ENCODE data around the gene C1orf167. TPM values are rescaled to one million over a fixed set of nuclear protein-coding genes. Genes with fewer than 3 reads are reported as not detected.

Gene C1orf167
- total RNA-seq, 1 experiment from 2014 or later, result not detected

DNA sequence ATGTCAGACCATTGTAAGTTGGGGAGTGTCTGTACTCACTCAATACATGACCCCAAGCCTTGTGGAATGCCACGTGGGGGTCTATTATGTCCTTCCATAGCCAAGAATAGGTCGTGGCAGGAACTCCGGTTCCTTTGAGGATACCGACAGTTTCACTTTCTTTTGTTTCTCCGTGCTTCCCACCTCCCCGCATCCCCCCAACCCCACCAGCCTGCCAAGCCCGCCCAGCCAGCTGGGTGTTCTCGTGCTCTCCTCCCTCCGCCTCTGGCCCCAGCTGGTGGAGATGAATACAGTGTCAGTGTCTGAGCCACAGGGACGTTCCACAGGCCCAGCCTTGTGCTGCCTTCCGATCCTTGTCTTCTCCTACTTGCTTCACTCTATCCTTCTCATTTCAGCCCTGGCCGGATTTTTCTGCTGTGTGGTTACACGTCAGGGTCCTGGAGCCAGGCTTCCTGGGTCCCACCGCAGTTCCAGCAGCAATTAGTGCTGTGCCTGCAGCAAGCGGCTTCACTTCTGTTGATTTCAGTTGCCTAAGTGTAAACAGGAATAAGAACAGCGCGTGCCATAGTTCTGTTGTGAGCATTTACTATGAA lies 30.2 kb upstream of the C1orf167 start:
- BruUV-seq (replicated peaks), result no TSS peak
- Mint-ChIP-seq H3K4me3 (ENCODE audit: unreplicated experiment) (no peak overlapping the region), H3K27me3 (ENCODE audit: insufficient read depth, unreplicated experiment) (no peaks in the 10 kb centered on the region), H3K27ac (ENCODE audit: low read depth, unreplicated experiment) (no peak overlapping the region), H3K9me3 (ENCODE audit: unreplicated experiment) (no peaks in the 10 kb centered on the region), H3K36me3 (ENCODE audit: insufficient read depth, unreplicated experiment) (no peaks in the 10 kb centered on the region), H3K4me1 (ENCODE audit: insufficient read depth, unreplicated experiment) (peaks cover 9% of the 10 kb centered on the region)
- DNase-seq (ENCODE audit: unreplicated experiment), result no peak
- ChIA-PET CTCF (no interaction called here), POLR2A (no interaction called here)
- intact Hi-C loops (cut with micrococcal nuclease), result no loop called here
- TF ChIP-seq, protein P1, sequence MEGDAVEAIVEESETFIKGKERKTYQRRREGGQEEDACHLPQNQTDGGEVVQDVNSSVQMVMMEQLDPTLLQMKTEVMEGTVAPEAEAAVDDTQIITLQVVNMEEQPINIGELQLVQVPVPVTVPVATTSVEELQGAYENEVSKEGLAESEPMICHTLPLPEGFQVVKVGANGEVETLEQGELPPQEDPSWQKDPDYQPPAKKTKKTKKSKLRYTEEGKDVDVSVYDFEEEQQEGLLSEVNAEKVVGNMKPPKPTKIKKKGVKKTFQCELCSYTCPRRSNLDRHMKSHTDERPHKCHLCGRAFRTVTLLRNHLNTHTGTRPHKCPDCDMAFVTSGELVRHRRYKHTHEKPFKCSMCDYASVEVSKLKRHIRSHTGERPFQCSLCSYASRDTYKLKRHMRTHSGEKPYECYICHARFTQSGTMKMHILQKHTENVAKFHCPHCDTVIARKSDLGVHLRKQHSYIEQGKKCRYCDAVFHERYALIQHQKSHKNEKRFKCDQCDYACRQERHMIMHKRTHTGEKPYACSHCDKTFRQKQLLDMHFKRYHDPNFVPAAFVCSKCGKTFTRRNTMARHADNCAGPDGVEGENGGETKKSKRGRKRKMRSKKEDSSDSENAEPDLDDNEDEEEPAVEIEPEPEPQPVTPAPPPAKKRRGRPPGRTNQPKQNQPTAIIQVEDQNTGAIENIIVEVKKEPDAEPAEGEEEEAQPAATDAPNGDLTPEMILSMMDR (IDR thresholded peaks at IDR 0.05; ENCODE audit: unreplicated experiment), result no peak

DNA sequence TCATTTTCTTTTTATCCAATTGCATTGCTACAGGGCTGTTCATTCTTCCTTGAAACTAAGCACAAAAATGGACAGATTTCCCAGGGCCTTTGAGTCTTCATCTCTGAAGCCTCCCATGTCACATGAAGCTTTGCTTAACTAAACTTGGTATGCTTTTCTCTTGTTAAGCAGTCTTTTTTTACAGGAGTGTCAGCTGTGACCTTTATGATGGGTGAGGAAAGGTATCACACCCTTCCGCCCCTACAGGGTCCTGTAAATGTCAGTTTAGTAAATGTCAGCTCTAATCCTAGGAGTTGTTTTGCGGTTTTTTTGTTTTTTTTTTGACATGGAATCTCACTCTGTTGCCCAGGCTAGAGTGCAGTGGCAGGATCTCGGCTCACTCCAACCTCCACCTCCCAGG lies 28.7 kb upstream of the C1orf167 start:
- intact Hi-C loops (cut with micrococcal nuclease), result no loop called here
- no TSS peak for BruUV-seq (replicated peaks)
- no peak overlapping the region for H3K27ac Mint-ChIP-seq (ENCODE audit: low read depth, unreplicated experiment)
- TF ChIP-seq, protein P1 (IDR thresholded peaks at IDR 0.05; ENCODE audit: unreplicated experiment), result no peak
- peaks cover 16% of the 10 kb centered on the region for H3K4me1 Mint-ChIP-seq (ENCODE audit: insufficient read depth, unreplicated experiment)
- no peaks in the 10 kb centered on the region for H3K36me3 Mint-ChIP-seq (ENCODE audit: insufficient read depth, unreplicated experiment)
- ChIA-PET CTCF (no interaction called here), POLR2A (no interaction called here)
- H3K9me3 Mint-ChIP-seq (ENCODE audit: unreplicated experiment), result no peaks in the 10 kb centered on the region
- no peak for DNase-seq (ENCODE audit: unreplicated experiment)
- no peaks in the 10 kb centered on the region for H3K27me3 Mint-ChIP-seq (ENCODE audit: insufficient read depth, unreplicated experiment)
- no peak overlapping the region for H3K4me3 Mint-ChIP-seq (ENCODE audit: unreplicated experiment)

DNA sequence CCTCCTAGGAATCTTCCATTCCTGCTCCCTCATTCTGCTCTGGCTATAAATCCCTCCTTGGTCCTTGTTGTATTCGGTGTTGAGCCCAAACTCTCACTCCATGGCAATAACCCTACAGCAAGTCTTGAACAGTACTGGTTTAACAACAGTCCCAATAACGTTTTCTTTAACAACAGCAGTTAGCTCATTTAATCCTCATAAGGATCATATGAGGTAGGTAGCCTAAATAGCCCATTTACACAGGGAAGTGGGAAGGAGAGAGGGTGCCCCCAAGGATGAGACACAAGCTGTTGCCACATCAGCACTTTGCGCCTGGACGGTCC lies 26.5 kb upstream of the C1orf167 start:
- no peak for DNase-seq (ENCODE audit: unreplicated experiment)
- POLR2A ChIA-PET, result interaction anchor here (0.6 to 4.5 kb wide), 11 partner anchors 16 to 636 kb away, joined by 3 to 63 read pairs (median 4); partner anchors contain the start of genes CLCN6, EXOSC10, MTHFR and MTOR
- Mint-ChIP-seq H3K9me3 (ENCODE audit: unreplicated experiment) (no peaks in the 10 kb centered on the region), H3K27me3 (ENCODE audit: insufficient read depth, unreplicated experiment) (no peaks in the 10 kb centered on the region), H3K36me3 (ENCODE audit: insufficient read depth, unreplicated experiment) (peaks cover 8% of the 10 kb centered on the region), H3K4me3 (ENCODE audit: unreplicated experiment) (peak overlapping the region; percentile 97), H3K27ac (ENCODE audit: low read depth, unreplicated experiment) (peak overlapping the region; percentile 98), H3K4me1 (ENCODE audit: insufficient read depth, unreplicated experiment) (peaks cover 8% of the 10 kb centered on the region)
- no TSS peak for BruUV-seq (replicated peaks)
- intact Hi-C loops (cut with micrococcal nuclease), result no loop called here
- TF ChIP-seq, protein P1 (IDR thresholded peaks at IDR 0.05; ENCODE audit: unreplicated experiment), result no peak
- CTCF ChIA-PET, result interaction anchor here (0.6 to 1.5 kb wide), 3 partner anchors 16 to 698 kb away, joined by 3 to 5 read pairs (median 5); no protein-coding TSS in a partner anchor

GRCh38 chr1:11735854-11736745 lies 25.9 kb upstream of the C1orf167 start, which contains the start of gene AGTRAP:
Gene AGTRAP, plus strand, starts transcription at chr1:11736136. Its CDS starts 73 bp downstream, at chr1:11736209.
- ChIA-PET POLR2A (interaction anchor here (0.6 to 4.5 kb wide), 30 partner anchors 10 to 912 kb away, joined by 3 to 63 read pairs (median 4); partner anchors contain the start of genes CLCN6, EXOSC10, FBXO6 and KIAA2013), CTCF (interaction anchor here (1.0 to 1.5 kb wide), 3 partner anchors 15 to 698 kb away, joined by 3 to 5 read pairs (median 5); no protein-coding TSS in a partner anchor)
- H3K27ac Mint-ChIP-seq (ENCODE audit: low read depth, unreplicated experiment), result peak within 1 kb of the TSS; percentile 98
- peaks cover 8% of the 10 kb centered on the region for H3K36me3 Mint-ChIP-seq (ENCODE audit: insufficient read depth, unreplicated experiment)
- no peaks in the 10 kb centered on the region for H3K27me3 Mint-ChIP-seq (ENCODE audit: insufficient read depth, unreplicated experiment)
- TF ChIP-seq, protein P1 (IDR thresholded peaks at IDR 0.05; ENCODE audit: unreplicated experiment), result no peak
- H3K4me3 Mint-ChIP-seq (ENCODE audit: unreplicated experiment), result peak within 1 kb of the TSS; percentile 97
- H3K9me3 Mint-ChIP-seq (ENCODE audit: unreplicated experiment), result no peaks in the 10 kb centered on the region
- intact Hi-C loops (cut with micrococcal nuclease), result loop anchor here (1.0 kb wide), 1 partner anchor 70 kb away; the partner anchor contains the start of gene CLCN6
- TSS peak; percentile 79 for BruUV-seq (replicated peaks)
- H3K4me1 Mint-ChIP-seq (ENCODE audit: insufficient read depth, unreplicated experiment), result peaks cover 7% of the 10 kb centered on the region
- peak; percentile 89 for DNase-seq (ENCODE audit: unreplicated experiment)

Measured in MCF 10A (cell line).